Effector memory CD8-positive, alpha-beta T cell (primary cell): ENCODE data around the gene MAN2C1.
"Not testable (repeated sequence)": the region's sequence is repeated elsewhere in the genome, so short reads cannot be mapped to it uniquely, and the experiment has no call there.

Experiments
- ATAC-seq: fragments of 150-1000 bp; cut with Tn5 transposase; replicated peaks from 2 replicates; pipeline ENCODE4 v1.10.0; 2021; ENCODE audit warnings: mild to moderate bottlenecking, moderate library complexity
- DNase-seq, 3 experiments: peaks; one replicate each; pipeline ENCODE4 v3.0.0; 2021
- H3K27ac Mint-ChIP-seq, 2 donors: one replicate each; pipeline ENCODE4 v1.8.0; 2022; ENCODE audit warnings: mild to moderate bottlenecking in 2 of 2, mixed read lengths in 2 of 2, moderate library complexity in 2 of 2
- H3K27me3 Mint-ChIP-seq, 2 donors: one replicate each; pipeline ENCODE4 v1.8.0; 2022; ENCODE audit warnings: mixed read lengths in 2 of 2
- H3K36me3 Mint-ChIP-seq: one replicate; pipeline ENCODE4 v1.8.0; 2022; ENCODE audit warnings: mild to moderate bottlenecking, moderate library complexity, mixed read lengths; ENCODE audit not compliant: insufficient read depth
- H3K4me1 Mint-ChIP-seq, 2 donors: one replicate each; pipeline ENCODE4 v1.8.0; 2022; ENCODE audit warnings: low read depth in 2 of 2, mixed read lengths in 2 of 2
- H3K4me3 Mint-ChIP-seq, 2 donors: one replicate each; pipeline ENCODE4 v1.8.0; 2022; ENCODE audit warnings: mild to moderate bottlenecking in 2 of 2, mixed read lengths in 2 of 2, moderate library complexity in 2 of 2
- H3K9me3 Mint-ChIP-seq, 2 donors: one replicate each; pipeline ENCODE4 v1.8.0; 2022; ENCODE audit warnings: mixed read lengths in 2 of 2
- total RNA-seq, 9 experiments: gene quantifications; one replicate each; lab custom pipeline; 2026; lab: John Stamatoyannopoulos, UW

MAN2C1 gene
- total RNA-seq, result 131 to 264 (median 200) reads per million in 9 experiments

DNA sequence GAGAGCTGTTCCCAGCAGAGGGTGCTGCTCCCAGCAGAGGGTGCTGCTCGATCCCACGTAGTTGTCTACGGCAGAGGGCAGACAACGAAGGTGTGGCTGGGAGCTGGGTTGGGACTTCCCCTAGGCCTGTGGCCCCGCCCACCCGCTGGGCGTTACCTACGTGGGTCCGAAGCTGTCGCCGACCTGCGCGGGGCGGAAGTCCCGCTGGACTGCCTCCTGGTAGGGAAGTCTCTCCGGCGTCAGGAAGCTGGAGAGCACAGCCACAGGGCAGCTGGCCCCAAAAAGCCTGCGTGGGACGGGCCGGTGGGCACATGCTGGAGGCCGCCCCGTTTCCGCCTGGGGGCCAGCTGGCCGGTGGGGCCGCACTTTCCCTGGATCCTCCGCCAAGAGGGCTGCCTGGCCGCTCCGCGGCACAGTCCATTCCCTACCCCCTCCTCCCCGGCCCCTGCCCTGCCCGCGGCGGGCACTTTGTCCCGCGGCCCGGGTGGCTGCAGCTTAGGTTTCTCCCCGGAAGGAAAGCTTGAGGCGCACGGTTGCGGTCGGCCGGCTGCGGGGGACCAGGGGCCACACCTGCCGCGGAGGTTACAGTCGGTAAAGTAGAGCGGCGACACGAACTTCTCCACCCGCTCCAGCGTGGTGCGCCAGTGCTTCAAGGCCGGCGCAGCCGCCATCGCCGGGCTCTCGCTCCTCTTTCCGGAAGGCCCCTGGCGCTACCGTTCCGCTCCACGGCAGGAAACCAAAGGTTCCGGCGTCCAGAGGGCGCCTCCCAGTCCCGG, at the start of gene MAN2C1:
Gene MAN2C1, minus strand, starts transcription at position 695 of the 776 bp plus-strand sequence. Its CDS starts 24 bp downstream, at position 671.
- Mint-ChIP-seq H3K4me3 (peak within 1 kb of the TSS; percentile 89 to 91), H3K36me3 (peaks cover 48% of the 10 kb centered on the region), H3K27ac (peak within 1 kb of the TSS; percentile 96 to 97), H3K4me1 (peaks cover 16 to 19% of the 10 kb centered on the region in 2 donors), H3K9me3 (no peaks in the 10 kb centered on the region), H3K27me3 (no peaks in the 10 kb centered on the region)
- ATAC-seq, result peak; percentile 92
- DNase-seq, result peak; percentile 82 to 86 (median 85)

GRCh38 chr15:75416584-75416983, 48.2 kb upstream of the MAN2C1 start:
- ATAC-seq (no peak), DNase-seq (no peak)
- Mint-ChIP-seq H3K4me1 (peaks cover 7 to 12% of the 10 kb centered on the region in 2 donors), H3K36me3 (peaks cover 74% of the 10 kb centered on the region), H3K27me3 (no peaks in the 10 kb centered on the region), H3K4me3 (no peak overlapping the region), H3K9me3 (no peaks in the 10 kb centered on the region), H3K27ac (peak overlapping the region in 1 of 2 donors; percentile 41)

DNA sequence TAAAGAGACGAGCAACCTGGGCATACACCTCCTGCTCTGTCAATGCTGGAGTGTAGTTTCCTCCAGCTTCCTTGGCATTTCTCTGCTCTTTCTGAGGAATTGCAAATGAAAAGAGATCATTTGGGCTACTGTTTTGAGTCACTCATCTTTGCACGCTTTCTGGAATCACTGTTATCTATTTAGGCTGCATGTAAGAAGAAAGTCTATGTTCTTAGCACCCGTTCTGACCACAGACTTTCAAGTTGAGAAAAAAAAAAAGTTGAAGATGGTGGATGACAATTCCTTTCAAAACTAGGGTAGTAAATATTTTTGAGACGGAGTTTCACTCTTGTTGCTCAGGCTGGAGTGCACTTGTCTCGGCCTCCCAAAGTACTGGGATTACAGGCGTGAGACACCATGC, 41.8 kb upstream of the MAN2C1 start:
- no peak for DNase-seq
- H3K9me3 Mint-ChIP-seq, result no peaks in the 10 kb centered on the region
- ATAC-seq, result no peak
- H3K27ac Mint-ChIP-seq, result peak overlapping the region in 1 of 2 donors; percentile 55
- peaks cover 9 to 19% of the 10 kb centered on the region in 2 donors for H3K4me1 Mint-ChIP-seq
- no peak overlapping the region for H3K4me3 Mint-ChIP-seq
- no peaks in the 10 kb centered on the region for H3K27me3 Mint-ChIP-seq
- peaks cover 90% of the 10 kb centered on the region for H3K36me3 Mint-ChIP-seq

DNA sequence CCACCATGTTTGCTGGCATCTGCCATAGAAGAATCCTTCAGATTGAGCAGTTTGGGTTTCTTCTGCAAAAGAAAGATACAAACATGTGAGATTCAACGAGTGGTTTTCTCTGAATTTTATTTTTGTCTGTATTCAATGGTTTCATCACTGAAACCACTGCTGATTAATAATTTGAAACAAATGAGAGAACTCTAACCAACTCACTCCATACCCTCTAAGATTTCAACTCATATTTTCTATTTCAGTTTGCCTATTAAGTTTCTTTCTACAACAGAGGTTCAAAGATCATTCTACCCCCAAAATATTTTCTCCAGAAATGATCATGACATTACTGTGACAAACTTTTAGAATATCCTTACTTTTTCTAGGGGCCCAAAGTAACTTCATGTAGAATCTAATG, 38.7 kb upstream of the MAN2C1 start:
- Mint-ChIP-seq H3K27ac (peak overlapping the region; percentile 4 to 56), H3K27me3 (no peaks in the 10 kb centered on the region), H3K4me1 (peaks cover 4 to 14% of the 10 kb centered on the region in 2 donors), H3K4me3 (no peak overlapping the region), H3K36me3 (peaks cover 98% of the 10 kb centered on the region), H3K9me3 (no peaks in the 10 kb centered on the region)
- DNase-seq (no peak), ATAC-seq (no peak)

DNA sequence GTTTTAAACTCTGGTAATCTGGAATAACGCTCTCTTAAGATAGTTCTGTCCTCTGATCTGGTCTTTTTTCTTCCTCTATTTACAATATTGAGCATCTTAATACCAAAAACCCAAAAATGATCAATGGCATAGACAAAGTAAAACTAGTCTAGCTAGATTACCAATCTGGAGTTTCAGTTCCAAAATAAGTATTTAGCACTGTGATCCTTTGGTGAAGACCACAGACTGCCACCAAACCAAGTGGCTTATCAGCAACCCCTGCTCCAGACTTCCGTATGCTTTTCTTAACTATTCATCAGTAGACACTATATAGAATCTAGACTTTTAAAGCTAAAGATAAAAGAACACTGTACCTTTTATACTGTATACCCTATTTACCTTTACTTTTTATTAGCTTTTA, 35.5 kb upstream of the MAN2C1 start:
- DNase-seq, result no peak
- H3K9me3 Mint-ChIP-seq, result no peaks in the 10 kb centered on the region
- H3K4me3 Mint-ChIP-seq, result no peak overlapping the region
- peaks cover 97% of the 10 kb centered on the region for H3K36me3 Mint-ChIP-seq
- peaks cover 2 to 13% of the 10 kb centered on the region in 2 donors for H3K4me1 Mint-ChIP-seq
- no peaks in the 10 kb centered on the region for H3K27me3 Mint-ChIP-seq
- peak overlapping the region in 1 of 2 donors; percentile 49 for H3K27ac Mint-ChIP-seq
- no peak for ATAC-seq

DNA sequence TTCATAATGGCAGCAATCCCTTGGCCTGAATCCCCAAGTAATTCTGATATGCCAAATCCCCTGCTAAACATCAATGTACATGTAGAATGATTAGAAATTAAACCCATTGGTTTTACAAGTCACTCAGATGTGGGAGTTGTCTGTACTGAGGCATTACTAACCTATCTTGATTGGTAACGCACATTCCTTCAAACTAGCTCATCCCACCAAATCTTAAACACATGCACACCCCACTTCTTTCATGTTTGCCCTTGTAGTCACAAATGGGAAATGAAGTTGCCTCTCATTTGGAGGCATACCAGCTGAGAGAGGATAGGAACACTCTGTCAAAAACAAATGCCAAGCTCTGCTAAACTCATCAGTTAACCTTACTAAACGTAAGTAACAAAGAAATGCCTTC, 29.1 kb upstream of the MAN2C1 start:
- H3K36me3 Mint-ChIP-seq, result peaks cover 87% of the 10 kb centered on the region
- H3K27me3 Mint-ChIP-seq, result no peaks in the 10 kb centered on the region
- no peaks in the 10 kb centered on the region for H3K9me3 Mint-ChIP-seq
- no peak for ATAC-seq
- DNase-seq, result no peak
- peak overlapping the region; percentile 35 to 45 for H3K27ac Mint-ChIP-seq
- H3K4me1 Mint-ChIP-seq, result peaks cover 9 to 20% of the 10 kb centered on the region in 2 donors
- H3K4me3 Mint-ChIP-seq, result no peak overlapping the region

DNA sequence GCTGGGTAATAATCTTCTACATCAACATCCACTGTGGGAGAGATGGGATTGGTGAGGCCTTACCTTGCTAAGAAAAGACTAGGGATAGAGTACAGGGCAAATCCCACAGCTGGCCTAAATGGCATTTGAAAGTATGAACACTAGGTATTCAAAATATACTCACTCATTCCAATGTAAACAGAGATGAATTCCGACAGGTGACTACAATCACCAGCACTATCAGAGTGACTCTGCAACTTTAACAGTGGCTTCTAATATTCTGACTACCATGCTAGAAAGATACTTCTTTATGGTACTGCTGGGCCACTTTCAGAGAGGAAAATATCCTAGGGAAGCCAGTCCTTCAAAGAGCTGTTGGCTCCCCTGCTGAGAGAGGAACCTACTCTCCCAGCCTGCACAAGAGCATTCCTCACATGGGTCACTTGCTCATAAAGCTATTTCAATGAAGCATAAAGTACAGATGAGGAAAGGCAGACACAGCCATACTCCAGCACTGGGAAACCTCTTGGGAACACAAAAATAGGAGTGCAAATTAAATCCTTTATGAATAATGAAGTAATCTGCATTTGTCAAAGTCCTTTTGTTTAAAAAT, 21.5 kb upstream of the MAN2C1 start:
- Mint-ChIP-seq H3K36me3 (peaks cover 84% of the 10 kb centered on the region), H3K27ac (no peak overlapping the region), H3K4me1 (peaks cover 5 to 11% of the 10 kb centered on the region in 2 donors), H3K4me3 (no peak overlapping the region), H3K27me3 (no peaks in the 10 kb centered on the region), H3K9me3 (no peaks in the 10 kb centered on the region)
- DNase-seq (no peak), ATAC-seq (no peak)

- H3K27me3 Mint-ChIP-seq, H3K4me3 Mint-ChIP-seq, H3K9me3 Mint-ChIP-seq, DNase-seq, H3K27ac Mint-ChIP-seq, ATAC-seq, H3K4me1 Mint-ChIP-seq: not testable (repeated sequence)
- H3K36me3 Mint-ChIP-seq, result peaks cover 90% of the 10 kb centered on the region
Observed at GRCh38 chr15:75383986-75384385, 15.6 kb upstream of the MAN2C1 start.

GRCh38 chr15:75380773-75381172, 12.4 kb upstream of the MAN2C1 start:
- ATAC-seq (no peak), DNase-seq (no peak)
- no peaks in the 10 kb centered on the region for H3K4me1 Mint-ChIP-seq
- peak overlapping the region in 1 of 2 donors; percentile 75 for H3K27ac Mint-ChIP-seq
- no peaks in the 10 kb centered on the region for H3K9me3 Mint-ChIP-seq
- peaks cover 88% of the 10 kb centered on the region for H3K36me3 Mint-ChIP-seq
- H3K27me3 Mint-ChIP-seq, result no peaks in the 10 kb centered on the region
- H3K4me3 Mint-ChIP-seq, result no peak overlapping the region

DNA sequence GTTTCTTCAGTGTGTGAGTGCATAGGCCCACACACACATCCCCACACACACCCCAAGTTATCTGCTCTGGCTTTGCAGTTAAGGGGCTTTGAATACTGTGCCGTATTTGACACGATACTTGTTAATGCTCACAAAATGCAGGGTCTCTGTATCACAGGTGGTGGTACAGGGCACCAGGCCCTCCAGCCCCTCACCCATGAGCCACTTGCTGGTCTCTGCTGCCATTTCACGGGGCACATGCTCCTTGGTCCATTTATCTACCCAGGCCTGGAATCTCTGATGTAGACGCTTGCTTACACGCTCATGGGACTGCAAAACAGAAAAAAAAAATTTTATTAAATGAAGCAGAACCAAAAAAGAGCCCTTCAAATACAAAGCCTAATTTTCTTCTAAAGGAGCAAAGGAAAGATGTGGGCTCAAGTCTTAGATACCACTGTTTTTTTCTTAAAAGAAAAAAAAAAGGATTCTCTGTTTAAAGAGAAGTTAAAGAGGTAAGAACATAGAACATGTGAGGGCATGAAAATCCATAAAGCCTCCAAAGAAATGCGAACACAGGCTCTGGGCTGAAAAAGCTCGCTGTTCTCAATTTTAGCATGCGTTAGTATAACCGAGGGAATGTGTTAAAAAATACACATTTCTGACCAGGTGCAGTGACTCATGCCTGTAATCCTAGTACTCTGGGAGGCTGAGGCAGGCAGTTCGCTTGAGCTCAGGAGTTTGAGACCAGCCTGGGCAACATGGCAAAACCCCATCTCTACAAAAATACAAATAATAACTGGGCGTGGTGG, 3.7 kb upstream of the MAN2C1 start:
- H3K9me3 Mint-ChIP-seq, result no peaks in the 10 kb centered on the region
- H3K36me3 Mint-ChIP-seq, result peaks cover 65% of the 10 kb centered on the region
- no peak for DNase-seq
- ATAC-seq, result no peak
- no peak overlapping the region for H3K4me3 Mint-ChIP-seq
- no peaks in the 10 kb centered on the region for H3K27me3 Mint-ChIP-seq
- H3K27ac Mint-ChIP-seq, result no peak overlapping the region
- peaks cover 16 to 26% of the 10 kb centered on the region in 2 donors for H3K4me1 Mint-ChIP-seq

GRCh38 chr15:75371486-75371885, 3.1 kb upstream of the MAN2C1 start:
- peak overlapping the region in 1 of 2 donors; percentile 31 for H3K27ac Mint-ChIP-seq
- DNase-seq (no peak), ATAC-seq (no peak)
- H3K9me3 Mint-ChIP-seq, result no peaks in the 10 kb centered on the region
- H3K4me1 Mint-ChIP-seq, result peaks cover 19 to 26% of the 10 kb centered on the region in 2 donors
- H3K27me3 Mint-ChIP-seq, result no peaks in the 10 kb centered on the region
- H3K4me3 Mint-ChIP-seq, result no peak overlapping the region
- H3K36me3 Mint-ChIP-seq, result peaks cover 60% of the 10 kb centered on the region

DNA sequence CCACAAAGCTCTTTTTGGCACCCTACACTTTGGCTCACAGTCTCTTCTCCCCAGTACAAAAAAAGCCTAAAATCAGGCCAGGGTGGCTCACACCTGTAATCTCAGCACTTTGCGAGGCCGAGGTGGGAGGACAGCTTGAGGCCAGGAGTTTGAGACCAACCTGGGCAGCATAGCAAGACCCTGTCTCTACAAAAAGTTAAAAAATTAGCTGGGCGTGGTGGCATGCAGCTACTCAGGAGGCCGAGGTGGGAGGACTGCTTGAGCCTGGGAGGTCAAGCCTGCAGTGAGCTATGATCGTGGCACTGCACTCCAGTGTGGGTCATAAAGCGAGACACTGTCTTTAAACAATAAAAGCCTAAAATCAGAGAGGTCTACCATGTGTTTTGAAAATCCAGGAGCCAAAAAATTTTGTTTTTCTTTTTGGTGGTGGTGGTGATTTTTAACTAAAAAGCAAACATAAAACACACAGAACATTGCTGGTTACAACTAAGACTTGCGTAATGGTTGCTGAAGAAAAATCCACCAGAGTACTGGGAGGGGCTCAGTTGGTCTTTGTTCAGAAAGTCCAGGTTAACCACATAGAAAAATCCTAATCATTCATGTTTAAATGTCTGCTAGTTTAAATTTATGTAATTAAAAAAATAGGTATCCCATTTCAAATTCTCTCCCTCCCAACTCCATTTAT, 1.6 kb upstream of the MAN2C1 start:
- H3K27ac Mint-ChIP-seq, result peak overlapping the region; percentile 96 to 97

DNA sequence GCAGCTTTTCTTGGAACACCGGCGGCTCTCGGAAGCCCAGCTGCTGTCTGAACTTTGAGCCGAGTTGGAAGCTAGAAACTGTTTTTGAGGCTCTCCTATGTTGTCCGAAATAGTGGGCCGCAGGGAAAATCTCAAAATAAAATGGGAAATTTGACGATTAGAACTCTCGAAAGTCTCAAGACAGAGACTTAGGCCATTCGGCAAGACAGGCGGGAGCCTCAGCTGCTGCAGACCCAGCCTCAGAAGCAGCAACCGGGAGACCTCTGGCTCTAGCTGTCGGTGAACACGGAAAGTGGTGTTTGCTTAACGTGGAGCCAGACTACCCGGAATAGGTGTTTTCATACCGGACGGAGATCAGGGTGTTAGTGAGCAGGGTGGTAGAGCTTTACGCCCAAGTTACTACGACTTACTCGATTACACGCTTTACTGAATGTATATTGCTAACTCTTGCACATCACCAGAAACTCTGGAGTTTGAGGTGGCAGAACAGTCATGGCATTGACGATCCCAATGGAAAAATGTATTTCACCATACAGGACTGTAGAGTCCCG, 357 bp upstream of the MAN2C1 start:
- peaks cover 17 to 19% of the 10 kb centered on the region in 2 donors for H3K4me1 Mint-ChIP-seq
- H3K36me3 Mint-ChIP-seq, result peaks cover 47% of the 10 kb centered on the region
- ATAC-seq (no peak), DNase-seq (peak in 1 of 3 experiments; percentile 26)
- peak overlapping the region; percentile 89 to 91 for H3K4me3 Mint-ChIP-seq
- no peaks in the 10 kb centered on the region for H3K9me3 Mint-ChIP-seq
- H3K27ac Mint-ChIP-seq, result peak overlapping the region; percentile 96 to 97
- no peaks in the 10 kb centered on the region for H3K27me3 Mint-ChIP-seq

More for the DNA sequence above, 1.6 kb upstream of the MAN2C1 start:
- H3K4me3 Mint-ChIP-seq, result peak overlapping the region; percentile 89 to 91
- peaks cover 57% of the 10 kb centered on the region for H3K36me3 Mint-ChIP-seq
- H3K9me3 Mint-ChIP-seq, result no peaks in the 10 kb centered on the region
- ATAC-seq, result no peak
- H3K27me3 Mint-ChIP-seq, result no peaks in the 10 kb centered on the region
- H3K4me1 Mint-ChIP-seq, result peaks cover 19 to 26% of the 10 kb centered on the region in 2 donors
- DNase-seq, result no peak
